GM12875 (cell line): ENCODE results near the gene SAMD8.

Experiments used
- H3K4me3 ChIP-seq: one replicate; pipeline ENCODE4 v1.5.1; 2011; ENCODE audit warnings: low read depth, low read length, control low read depth
- TF ChIP-seq, protein P1 (sequence below): IDR thresholded peaks from 2 replicates; pipeline ENCODE4 v1.5.1; 2011; ENCODE audit warnings: low read depth, mild to moderate bottlenecking, control low read depth, inconsistent platforms, low read length, moderate library complexity, borderline replicate concordance; ENCODE audit not compliant: insufficient read depth

SAMD8 gene

DNA sequence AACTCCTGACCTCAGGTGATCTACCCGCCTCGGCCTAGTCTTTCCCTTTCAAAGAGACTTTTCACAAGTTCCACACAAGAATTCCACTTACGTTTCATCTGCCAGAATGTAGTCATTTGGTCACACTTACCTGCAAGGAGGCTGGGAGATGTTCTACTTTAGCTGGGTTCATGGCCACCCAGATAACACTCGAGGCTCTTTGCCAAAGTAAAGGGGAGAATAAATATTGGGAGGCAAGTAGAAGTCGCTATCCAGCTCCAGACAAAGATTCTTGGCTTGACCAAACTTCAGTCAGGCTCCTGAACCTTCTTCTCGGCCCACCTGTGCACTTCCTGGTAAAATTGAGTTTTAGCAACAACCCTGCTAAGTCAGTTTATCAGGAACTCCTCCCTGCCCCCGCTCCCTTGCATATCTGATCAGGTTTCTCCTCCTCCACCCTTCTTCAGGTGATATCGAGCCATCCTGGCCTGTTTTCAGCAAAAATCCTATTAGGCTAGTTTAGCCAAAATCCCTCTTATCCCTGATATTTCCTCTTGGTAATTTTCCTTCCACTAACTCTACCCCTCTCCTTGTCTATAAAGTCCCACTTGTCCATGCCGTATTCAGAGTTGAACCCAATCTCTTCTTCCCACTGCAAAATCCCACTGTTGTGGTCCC lies 25.1 kb upstream of the SAMD8 start:
- TF ChIP-seq, protein P1, sequence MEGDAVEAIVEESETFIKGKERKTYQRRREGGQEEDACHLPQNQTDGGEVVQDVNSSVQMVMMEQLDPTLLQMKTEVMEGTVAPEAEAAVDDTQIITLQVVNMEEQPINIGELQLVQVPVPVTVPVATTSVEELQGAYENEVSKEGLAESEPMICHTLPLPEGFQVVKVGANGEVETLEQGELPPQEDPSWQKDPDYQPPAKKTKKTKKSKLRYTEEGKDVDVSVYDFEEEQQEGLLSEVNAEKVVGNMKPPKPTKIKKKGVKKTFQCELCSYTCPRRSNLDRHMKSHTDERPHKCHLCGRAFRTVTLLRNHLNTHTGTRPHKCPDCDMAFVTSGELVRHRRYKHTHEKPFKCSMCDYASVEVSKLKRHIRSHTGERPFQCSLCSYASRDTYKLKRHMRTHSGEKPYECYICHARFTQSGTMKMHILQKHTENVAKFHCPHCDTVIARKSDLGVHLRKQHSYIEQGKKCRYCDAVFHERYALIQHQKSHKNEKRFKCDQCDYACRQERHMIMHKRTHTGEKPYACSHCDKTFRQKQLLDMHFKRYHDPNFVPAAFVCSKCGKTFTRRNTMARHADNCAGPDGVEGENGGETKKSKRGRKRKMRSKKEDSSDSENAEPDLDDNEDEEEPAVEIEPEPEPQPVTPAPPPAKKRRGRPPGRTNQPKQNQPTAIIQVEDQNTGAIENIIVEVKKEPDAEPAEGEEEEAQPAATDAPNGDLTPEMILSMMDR = no peak
- H3K4me3 ChIP-seq = no peak overlapping the region

DNA sequence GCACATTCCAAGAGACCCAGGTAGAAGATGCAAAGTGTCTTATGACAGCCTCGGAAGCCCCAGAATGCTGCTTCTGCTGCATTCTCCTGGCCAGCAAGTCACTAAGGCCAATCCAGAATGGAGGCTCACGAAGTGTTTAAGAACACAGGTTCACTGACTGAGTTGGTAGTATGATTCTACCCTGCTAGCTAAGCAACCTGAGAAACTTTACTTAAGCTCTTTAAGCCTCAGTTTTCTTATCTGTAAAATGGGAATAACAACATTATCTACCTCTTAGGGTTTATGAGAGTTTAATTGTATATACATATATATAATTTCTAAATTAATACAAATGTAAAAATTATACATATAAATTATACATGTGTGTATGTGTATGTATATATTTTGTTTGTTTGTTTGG lies 22.8 kb upstream of the SAMD8 start:
- no peak overlapping the region for H3K4me3 ChIP-seq
- TF ChIP-seq, protein P1 = no peak

DNA sequence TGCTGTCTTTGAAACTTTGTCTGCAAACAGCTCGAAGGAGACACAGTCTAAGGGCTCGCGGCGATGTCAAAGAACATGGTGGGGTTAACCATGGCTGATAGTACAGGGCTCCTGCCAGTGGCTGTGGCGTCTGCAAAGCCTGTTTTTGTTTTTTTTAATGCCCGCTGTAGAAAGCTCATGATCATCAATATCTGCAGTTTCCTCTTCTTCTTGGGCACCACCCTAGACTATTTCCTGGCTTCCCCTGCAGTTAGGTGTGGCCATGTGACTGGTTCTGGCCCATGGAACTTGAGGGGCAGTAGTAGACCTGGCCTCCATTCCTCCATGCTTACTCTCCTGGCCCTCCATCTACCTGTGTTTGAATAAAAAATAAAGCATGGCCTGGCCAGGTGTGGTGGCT lies 21.8 kb upstream of the SAMD8 start:
- TF ChIP-seq, protein P1 = no peak
- H3K4me3 ChIP-seq = no peak overlapping the region

DNA sequence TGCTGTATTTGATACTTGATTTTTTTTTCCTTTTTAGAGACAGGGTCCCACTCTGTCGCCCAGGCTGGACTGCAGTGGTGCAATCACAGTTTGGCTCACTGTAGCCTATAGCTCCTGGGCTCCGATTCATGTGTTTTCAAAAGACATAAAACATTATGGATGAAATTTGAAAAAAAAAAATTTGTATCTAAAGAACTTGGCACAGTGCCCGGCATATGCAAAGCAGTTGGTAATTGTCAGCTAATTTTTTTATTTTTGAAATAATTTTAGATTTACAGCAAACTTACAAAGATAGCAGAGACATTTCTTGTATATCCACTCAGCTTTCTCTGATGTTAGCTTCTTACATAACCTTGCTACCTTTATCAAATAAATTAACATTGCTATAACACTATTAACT lies 20.3 kb upstream of the SAMD8 start:
- no peak overlapping the region for H3K4me3 ChIP-seq
- TF ChIP-seq, protein P1 = no peak

DNA sequence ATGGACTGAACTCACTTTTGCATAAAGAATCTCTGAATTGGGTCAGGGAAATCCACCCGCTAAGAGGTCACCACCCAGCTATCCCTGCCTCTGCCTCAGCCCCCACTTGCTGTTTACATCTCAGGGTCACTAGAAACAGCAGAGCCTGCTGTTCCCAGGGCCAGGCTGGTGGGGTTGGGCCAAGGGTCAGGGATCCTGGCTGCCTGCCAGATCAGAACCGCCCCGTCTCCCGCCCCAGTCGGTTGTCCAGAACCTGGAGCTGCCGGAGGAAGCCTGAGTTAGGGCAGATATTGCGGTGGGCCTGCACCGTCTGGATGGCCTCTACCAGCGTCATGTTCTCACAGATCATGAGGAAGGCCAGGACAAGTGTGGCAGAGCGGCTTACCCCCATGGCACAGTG lies 17.0 kb upstream of the SAMD8 start:
- H3K4me3 ChIP-seq = no peak overlapping the region
- TF ChIP-seq, protein P1 = no peak

DNA sequence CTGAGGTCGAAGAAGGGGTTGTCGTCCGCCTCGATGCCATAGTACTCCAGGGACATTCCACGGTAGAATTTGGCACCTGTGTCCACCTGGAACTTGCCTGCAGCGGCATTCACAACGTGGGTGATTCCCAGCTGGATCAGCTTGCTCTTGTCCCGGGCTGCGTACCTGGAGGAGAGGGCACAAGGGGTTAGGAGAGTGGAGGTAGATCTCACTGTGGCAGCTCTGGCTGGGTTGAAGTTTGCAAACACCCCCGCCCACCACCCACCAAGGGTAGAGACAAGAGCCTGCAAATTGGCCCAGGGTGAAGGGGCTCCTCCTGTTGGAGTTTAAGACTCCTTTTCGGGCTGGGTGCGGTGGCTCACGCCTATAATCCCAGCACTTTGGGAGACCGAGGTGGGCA lies 15.8 kb upstream of the SAMD8 start:
- TF ChIP-seq, protein P1 = no peak
- H3K4me3 ChIP-seq = no peak overlapping the region

DNA sequence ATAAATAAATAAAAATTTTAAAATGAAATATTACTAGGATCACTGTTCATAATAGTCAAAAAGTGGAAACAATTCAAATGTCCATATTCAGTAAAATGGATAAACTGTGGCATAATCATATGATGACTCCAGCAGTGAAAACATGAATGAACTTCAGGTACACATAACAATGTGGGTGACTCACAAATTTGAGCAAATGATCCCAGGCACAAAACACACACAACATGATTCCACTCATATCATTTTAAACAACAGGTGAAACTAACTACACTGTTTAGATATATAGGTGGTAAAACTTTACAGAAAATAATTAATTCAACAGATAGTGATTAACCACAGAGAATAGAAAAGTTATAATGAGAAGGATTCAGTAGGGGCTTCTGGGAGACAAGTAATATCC lies 14.7 kb upstream of the SAMD8 start:
- TF ChIP-seq, protein P1 = no peak
- H3K4me3 ChIP-seq = no peak overlapping the region
